Medulla oblongata (tissue), 1 donor: ENCODE data around the gene CD48.
"Not testable (repeated sequence)": the region's sequence is repeated elsewhere in the genome, so short reads cannot be mapped to it uniquely, and the experiment has no call there.

Experiments
- DNase-seq: peaks from one replicate; pipeline ENCODE4 v3.0.0-alpha.2; 2015; ENCODE audit errors: extremely low spot score

CD48 gene

DNA sequence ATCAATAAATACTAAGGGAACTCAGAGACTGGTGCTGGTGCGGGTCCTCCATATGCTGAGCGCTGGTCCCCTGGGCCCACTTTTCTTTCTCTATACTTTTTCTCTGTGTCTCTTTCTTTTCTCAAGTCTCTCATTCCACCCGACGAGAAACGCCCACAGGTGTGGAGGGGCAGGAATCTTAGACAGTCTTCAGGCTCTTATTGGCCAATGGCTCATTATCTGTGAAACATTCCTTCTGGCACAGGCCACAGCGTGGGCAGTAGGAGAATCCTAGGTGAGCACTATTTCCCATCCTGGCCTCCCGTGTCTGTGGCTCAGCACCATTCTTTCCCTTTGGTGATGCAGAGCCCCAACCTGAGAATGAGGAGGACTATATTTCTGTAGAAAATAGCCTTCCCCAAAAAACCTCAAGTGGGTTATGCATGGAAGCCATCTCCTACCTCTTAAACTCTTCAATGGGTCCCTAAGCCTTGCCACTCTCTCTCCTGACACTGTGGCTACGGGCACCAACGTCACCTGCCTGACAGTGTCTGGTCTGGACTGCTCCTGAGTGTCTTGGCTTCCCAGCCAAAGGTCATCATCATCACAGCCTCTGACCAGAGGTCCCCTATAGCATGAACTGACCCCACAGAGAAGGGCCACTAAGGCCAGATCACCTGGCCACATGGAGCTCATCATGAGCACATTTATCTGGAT lies 58.5 kb downstream of the CD48 start:
- DNase-seq = no peak

GRCh38 chr1:160652065-160652641 lies 59.5 kb downstream of the CD48 start:
- DNase-seq = not testable (repeated sequence)

DNA sequence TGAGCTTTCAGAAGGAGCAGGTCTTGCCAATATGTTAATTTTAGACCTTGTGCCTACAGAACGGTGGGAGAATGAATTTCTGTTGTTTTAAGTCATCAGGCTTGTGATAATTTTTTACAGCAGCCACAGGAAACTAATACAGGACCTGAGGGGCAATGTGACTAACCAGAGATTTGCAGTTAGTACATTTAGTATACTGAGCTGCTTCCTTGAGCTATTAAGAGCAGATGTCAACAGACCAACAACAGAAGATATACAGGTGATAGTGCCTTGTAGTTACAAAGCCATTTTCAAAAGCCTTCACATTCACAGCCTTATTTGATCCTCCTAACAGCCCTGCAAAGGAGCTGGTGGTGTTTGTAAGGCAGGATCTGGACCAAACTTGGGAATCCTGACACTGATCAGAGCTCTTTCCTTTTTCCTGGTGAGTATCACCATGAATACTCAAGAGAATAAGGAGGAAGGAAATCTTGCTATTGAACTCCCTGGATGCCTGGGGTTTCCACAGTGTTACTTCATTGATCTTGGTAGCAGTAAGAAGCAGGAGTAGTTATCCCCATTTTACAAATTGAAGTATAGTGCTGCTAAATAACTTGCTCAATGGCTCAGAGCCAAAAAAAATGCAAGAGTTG lies 60.1 kb downstream of the CD48 start:
- DNase-seq = no peak

DNA sequence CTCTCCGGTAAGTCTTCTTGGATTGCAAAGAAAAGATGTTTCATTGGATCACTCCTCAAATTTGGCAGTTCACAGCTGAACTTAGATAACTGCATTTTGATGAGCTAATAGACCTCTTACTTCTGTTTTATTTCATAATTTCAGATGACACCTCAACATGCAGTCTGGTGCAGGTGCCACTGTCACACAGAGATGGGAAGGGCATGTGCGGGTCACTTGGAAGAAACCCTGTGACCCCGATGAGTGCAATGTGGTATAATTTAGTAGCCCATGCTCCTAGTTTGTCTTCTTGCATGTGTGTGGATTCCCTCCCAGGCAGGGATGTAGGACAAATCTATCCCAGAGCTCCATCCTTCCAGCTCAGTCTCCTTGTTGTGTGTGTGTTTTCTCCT lies 64.3 kb downstream of the CD48 start:
- no peak for DNase-seq

DNA sequence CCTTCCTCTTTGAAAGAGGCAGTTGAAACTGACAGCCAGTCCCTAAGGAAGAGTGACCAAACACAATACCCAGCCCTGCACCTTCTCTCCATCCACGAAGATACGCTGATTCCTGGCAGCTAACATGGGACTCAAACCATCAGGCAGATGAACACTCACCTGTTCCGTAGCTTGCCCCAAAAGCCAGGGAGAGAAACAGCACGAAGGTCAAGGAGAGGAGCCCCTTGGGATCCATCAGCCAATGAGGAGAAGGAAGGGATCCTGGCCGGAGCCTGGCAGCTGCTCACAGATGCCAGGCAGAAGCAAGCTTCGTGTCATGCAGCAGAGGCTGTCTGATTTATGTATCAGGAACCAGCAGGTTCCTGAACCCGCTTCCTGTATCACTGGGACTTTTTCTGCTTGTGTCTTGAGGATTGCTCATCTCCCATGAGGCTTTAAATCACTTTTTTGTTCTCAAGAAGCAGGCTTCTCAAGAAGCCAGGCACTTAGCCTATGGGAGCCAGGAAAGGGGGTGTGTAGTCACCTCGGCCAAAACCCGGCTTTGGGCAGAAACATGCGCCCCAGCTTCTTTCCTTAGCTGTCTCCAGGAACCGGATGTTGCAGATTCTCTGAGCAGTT lies 64.8 kb downstream of the CD48 start, which contains the start of gene SLAMF1:
Gene SLAMF1 (minus strand): TSS at position 334 of the 618 bp plus-strand sequence. CDS start 99 bp downstream, at position 235.
- no peak for DNase-seq

- DNase-seq = no peak
Measured at GRCh38 chr1:160646180-160646579, 65.4 kb downstream of the CD48 start.

GRCh38 chr1:160645386-160646130 lies 66.1 kb downstream of the CD48 start:
- no peak for DNase-seq

DNA sequence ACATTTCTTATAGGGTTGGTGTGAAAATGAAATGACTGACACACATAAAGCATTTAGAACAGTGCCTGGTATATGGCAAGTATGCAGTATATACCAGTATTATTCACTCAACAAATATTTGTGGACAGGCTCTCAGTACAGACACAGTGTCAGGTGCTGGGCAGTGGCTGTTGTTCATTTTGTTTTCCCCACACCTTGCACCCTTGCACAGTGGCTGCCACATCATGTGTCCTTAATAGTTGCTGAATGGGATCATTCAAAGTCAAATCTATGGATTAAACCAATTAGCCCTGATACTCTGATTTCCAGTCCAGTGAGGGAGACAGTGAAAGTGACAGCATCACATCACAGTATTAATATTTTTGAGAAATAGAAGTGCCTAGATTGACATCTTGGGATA lies 67.2 kb downstream of the CD48 start:
- DNase-seq = no peak

GRCh38 chr1:160643138-160643537 lies 68.5 kb downstream of the CD48 start:
- no peak for DNase-seq

- DNase-seq = no peak
Measured at GRCh38 chr1:160642281-160642644, 69.4 kb downstream of the CD48 start.

DNA sequence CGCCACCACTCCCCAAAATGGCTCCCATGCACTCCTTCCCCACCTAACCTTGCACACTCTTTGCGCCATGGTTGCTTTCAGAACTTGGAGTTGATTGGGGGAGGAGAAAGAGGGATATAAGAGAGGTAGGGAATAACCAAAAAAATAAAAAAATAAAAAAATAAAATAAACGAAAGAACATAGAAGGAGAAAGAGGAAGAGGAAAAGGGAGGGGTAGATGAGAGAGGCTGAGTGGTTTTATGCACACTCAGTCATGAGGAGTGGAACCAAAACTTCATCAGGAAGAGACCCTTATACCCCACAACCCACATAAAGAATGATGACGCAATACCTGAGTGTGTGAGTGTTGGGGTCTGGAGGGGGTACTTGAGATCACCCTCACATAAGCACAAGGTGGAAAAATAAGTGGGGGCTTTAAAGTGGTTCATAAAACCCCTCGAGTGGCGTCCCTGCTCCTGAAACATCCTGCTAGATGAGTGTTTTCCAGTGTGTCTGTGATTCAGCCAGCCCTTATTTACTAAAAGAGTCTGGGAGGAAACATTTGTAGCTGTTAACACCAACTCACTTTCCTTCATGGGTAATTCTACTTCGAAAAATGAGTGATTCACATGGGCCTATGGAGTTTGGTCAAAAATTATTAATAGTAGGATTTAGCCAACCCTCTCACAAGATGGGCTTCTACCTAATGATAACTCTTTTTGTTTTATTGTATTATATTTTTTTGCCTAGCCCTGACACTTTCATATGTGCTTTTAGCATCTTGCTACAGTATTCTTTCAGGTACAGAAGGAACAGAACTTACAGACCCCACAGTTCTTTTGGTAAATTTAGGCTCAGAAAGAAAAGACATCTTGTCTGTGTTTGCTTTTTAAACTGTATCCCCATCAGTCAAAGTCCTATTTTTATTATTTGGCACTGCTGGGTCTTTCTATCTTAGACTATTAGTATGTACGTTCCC lies 70.0 kb downstream of the CD48 start:
- no peak for DNase-seq

- no peak for DNase-seq
Measured at GRCh38 chr1:160640359-160641123, 71.1 kb downstream of the CD48 start.

DNA sequence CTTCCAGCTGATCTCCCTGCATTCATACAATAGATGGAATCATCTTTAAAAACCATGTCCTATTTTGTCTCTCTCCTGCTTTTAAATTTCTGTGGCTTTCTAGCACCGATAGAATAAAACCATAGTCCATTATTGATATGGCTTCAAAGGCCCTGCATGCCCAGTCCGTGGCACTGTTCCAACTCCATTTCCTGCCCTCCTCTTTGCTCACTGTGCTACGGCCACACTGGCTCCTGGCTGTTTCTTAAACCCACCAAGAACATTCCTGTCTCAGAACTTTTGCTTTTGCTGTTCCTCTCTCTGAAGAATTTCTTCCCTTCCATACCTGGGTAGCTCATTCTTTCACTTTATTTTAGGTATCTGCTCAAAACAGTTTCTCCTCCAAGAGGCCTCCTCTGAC lies 72.0 kb downstream of the CD48 start:
- DNase-seq = no peak

DNA sequence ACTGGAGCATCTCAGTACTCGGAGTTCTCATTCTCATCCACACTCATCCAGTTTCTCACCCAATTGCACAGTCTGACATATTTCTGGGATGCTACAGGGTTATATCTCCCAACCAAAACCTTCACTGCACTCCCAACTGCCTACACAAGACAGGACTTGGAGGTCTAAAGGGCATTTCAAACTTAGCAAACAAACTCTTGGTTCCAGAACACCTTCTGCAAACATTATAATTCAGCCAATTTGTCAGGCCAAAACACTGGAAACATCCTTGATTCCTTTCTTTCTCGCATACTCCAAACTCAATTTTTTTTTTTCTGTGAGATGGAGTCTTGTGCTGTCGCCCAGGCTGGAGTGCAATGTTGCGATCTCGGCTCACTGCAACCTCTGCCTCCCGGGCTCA lies 72.7 kb downstream of the CD48 start:
- DNase-seq = no peak

GRCh38 chr1:160638540-160638857 lies 73.1 kb downstream of the CD48 start:
- no peak for DNase-seq

DNA sequence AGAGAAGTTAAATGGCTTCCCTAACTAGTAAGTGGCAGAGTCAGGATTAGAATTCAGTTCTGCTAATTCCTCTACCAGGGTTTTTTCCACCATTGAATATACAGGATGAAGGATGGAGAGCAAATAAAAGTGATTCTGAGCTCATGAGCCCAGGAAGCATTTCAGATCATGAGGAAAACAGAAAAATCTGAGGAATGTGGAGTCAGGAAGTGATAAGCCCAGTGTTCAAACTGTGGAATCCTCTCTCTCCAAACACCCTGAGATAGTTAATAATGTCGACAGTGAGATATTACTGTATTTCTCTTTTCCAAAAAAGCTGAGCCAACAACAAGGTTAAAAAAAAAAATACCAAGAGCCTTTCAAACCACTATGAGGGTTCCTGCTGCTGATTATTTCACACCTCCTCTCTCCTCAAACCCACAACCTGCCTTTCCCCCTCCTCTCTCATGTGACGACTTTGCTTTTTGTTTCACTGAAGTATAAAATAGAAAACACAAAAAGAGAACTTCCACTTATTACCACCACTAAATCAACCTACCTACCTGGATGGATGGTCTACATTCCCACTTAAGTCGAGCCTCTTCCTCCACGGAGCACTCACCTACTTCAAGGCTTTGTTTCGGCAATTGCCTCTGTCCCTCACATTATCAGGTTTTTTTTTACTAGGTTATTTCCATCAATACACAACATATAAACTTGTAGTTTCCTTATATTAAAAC lies 73.6 kb downstream of the CD48 start:
- no peak for DNase-seq

- no peak for DNase-seq
Measured at GRCh38 chr1:160637065-160637464, 74.6 kb downstream of the CD48 start.

GRCh38 chr1:160636547-160636946 lies 75.1 kb downstream of the CD48 start:
- no peak for DNase-seq

- DNase-seq = no peak
Measured at GRCh38 chr1:160636076-160636475, 75.5 kb downstream of the CD48 start.
